ENCODE data around the gene KIF1B.
"Not testable (repeated sequence)": the region's sequence is repeated elsewhere in the genome, so short reads cannot be mapped to it uniquely, and the experiment has no call there.

Gene KIF1B

DNA sequence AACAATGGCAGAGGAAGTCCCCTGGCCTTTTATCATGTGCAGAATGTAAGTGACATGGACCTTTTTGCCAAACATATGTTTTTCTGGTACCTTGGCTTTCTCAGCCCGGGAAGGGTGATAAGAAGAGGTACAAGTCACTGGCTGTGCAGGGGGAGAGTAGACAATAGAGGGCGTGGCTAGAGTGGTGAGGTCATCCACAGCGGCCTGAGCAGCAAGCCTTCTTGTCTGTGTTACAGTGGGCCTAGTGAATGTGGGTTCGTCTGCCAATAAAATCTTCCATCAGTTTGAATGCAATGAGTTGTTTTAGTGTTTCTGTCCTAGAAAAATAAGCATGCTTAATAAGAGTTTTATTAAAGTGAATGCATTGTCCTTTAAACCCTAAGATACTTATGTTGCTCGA is 129.4 kb downstream of the KIF1B start:
- Histone ChIP-seq H3K4me2 (ENCODE audit: low read length) (no peak overlapping the region), H3K4me3 (ENCODE audit: low read length) (no peak overlapping the region), H3K9me3 (replicated peaks; ENCODE audit: low read length) (no peaks in the 10 kb centered on the region), H3K36me3 (ENCODE audit: insufficient read depth, low read length) (peaks cover 44% of the 10 kb centered on the region), H3K9ac (ENCODE audit: low read depth, low read length) (no peak overlapping the region), H3K4me1 (ENCODE audit: control insufficient read depth, insufficient read depth, low read length) (no peaks in the 10 kb centered on the region), H3K27me3 (ENCODE audit: control insufficient read depth, insufficient read depth, low read length) (no peaks in the 10 kb centered on the region)

DNA sequence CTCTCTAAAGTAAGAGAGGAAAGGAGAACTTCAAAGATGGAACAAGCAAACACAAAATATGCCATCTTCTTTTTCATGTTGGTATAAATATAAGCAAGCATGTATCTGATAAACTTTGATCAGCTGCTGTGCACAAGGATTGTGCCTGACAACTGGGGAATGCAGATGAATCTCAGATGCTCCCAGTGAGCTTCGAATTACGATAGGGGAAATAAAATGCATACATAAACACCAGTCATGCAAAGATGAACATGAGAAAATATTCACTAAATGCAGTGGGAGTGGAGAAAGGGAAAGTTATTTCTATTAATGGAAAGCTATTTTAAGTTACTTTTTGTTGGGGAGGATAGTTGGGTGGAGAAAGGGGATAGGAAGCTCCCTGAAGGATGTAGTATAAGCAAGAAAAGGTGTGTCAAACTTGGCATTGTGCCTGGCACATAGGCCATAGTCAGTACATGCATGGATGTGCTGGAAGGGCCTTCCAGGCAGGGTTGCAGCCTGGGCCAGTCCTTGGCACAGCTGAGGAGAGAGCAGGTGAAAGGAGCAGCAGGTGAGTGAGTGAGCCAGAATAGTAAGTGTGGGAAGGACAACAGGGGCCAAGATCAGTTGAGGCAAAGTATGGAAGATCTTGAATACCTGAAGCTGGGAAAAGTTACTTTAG is 130.7 kb downstream of the KIF1B start:
- Histone ChIP-seq H3K27me3 (ENCODE audit: control insufficient read depth, insufficient read depth, low read length) (no peaks in the 10 kb centered on the region), H3K9me3 (replicated peaks; ENCODE audit: low read length) (no peaks in the 10 kb centered on the region), H3K36me3 (ENCODE audit: insufficient read depth, low read length) (peaks cover 41% of the 10 kb centered on the region), H3K4me2 (ENCODE audit: low read length) (no peak overlapping the region), H3K4me1 (ENCODE audit: control insufficient read depth, insufficient read depth, low read length) (no peaks in the 10 kb centered on the region), H3K4me3 (ENCODE audit: low read length) (no peak overlapping the region), H3K9ac (ENCODE audit: low read depth, low read length) (no peak overlapping the region)

DNA sequence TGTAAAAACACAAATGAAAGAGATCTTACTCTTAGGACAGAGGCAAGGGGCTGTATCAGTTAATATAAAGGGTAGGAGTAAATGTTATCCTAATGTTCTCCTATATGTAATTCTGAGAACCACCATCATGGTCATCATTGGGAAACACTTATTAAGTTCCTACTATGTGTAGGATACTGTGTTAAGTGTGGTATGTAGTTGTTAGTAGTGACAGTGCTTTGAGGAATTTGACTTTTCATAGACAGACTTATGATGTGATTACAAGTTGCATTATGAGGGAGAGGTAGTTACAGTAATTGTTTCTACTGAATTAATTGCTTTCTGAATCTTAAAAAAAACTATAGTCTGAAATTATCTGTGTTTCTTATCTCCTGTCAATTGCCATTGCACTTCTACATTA is 136.7 kb downstream of the KIF1B start:
- Histone ChIP-seq H3K27me3 (ENCODE audit: control insufficient read depth, insufficient read depth, low read length) (no peaks in the 10 kb centered on the region), H3K4me1 (ENCODE audit: control insufficient read depth, insufficient read depth, low read length) (no peaks in the 10 kb centered on the region), H3K4me3 (ENCODE audit: low read length) (no peak overlapping the region), H3K9me3 (replicated peaks; ENCODE audit: low read length) (no peaks in the 10 kb centered on the region), H3K36me3 (ENCODE audit: insufficient read depth, low read length) (peaks cover 23% of the 10 kb centered on the region), H3K4me2 (ENCODE audit: low read length) (no peak overlapping the region), H3K9ac (ENCODE audit: low read depth, low read length) (no peak overlapping the region)

DNA sequence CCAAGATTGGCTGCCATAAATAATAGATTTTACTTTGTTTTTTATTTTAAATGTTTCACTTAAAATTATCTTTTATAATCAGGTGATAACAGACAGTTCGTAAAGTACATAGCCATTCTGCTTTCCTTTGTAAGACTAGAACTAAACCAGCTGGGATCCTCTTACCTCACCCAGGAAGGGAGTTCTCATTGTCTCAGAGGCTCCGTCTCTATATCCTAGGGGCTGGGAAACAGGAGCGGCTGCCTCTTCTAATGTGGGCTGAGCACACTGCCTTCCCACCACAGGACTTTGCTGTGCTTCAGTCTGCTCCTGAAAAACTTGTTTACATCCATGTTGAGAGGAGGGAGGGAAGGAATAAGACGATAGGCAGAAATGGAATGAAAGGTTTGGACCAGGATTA is 142.9 kb downstream of the KIF1B start:
- Histone ChIP-seq H3K36me3 (ENCODE audit: insufficient read depth, low read length) (peaks cover 16% of the 10 kb centered on the region), H3K4me2 (ENCODE audit: low read length) (no peak overlapping the region), H3K9me3 (replicated peaks; ENCODE audit: low read length) (no peaks in the 10 kb centered on the region), H3K9ac (ENCODE audit: low read depth, low read length) (no peak overlapping the region), H3K4me1 (ENCODE audit: control insufficient read depth, insufficient read depth, low read length) (no peaks in the 10 kb centered on the region), H3K27me3 (ENCODE audit: control insufficient read depth, insufficient read depth, low read length) (no peaks in the 10 kb centered on the region), H3K4me3 (ENCODE audit: low read length) (no peak overlapping the region)

DNA sequence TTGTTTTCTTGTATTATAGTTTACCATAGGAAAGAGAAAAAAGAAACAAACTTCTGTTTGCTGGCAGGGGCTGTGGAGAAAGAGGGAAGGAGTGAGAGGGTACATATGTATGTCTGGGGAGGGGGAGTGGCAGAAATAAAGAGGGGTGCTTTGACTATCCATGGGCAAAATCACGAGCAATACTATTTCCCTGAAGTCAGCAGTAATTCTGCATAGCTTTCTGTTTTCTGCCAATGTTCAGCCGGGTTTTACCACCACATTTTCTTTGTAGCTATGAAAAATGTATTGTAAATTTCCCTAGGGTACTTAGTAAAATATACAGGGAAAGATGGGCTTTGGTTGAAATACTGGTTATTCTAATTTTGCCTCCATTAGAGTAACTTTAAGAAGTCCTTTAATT is 143.3 kb downstream of the KIF1B start:
- Histone ChIP-seq H3K9me3 (replicated peaks; ENCODE audit: low read length) (no peaks in the 10 kb centered on the region), H3K4me1 (ENCODE audit: control insufficient read depth, insufficient read depth, low read length) (no peaks in the 10 kb centered on the region), H3K27me3 (ENCODE audit: control insufficient read depth, insufficient read depth, low read length) (no peaks in the 10 kb centered on the region), H3K4me3 (ENCODE audit: low read length) (no peak overlapping the region), H3K4me2 (ENCODE audit: low read length) (no peak overlapping the region), H3K9ac (ENCODE audit: low read depth, low read length) (no peak overlapping the region), H3K36me3 (ENCODE audit: insufficient read depth, low read length) (peaks cover 12% of the 10 kb centered on the region)

DNA sequence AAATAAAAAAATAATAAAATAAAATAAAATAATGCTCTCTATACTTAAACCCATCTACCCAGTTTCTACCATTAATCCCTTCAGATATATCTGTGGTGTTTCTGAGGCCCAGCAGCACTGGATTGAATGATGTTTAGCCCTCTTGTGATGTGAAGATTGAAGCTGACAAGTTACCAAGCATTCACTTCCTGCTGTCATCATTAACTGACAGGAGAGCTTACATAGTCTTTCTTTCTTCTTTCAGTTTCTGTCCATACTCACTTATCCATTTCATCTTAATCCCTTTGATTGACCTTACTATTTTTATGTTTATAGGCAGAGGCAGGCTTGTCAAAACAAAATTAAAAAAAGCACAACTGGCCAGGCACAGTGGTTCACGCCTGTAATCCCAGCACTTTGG is 149.7 kb downstream of the KIF1B start:
- Histone ChIP-seq H3K27me3 (ENCODE audit: control insufficient read depth, insufficient read depth, low read length) (no peaks in the 10 kb centered on the region), H3K4me3 (ENCODE audit: low read length) (no peak overlapping the region), H3K4me1 (ENCODE audit: control insufficient read depth, insufficient read depth, low read length) (no peaks in the 10 kb centered on the region), H3K9me3 (replicated peaks; ENCODE audit: low read length) (no peaks in the 10 kb centered on the region), H3K36me3 (ENCODE audit: insufficient read depth, low read length) (peaks cover 11% of the 10 kb centered on the region), H3K9ac (ENCODE audit: low read depth, low read length) (no peak overlapping the region), H3K4me2 (ENCODE audit: low read length) (no peak overlapping the region)

DNA sequence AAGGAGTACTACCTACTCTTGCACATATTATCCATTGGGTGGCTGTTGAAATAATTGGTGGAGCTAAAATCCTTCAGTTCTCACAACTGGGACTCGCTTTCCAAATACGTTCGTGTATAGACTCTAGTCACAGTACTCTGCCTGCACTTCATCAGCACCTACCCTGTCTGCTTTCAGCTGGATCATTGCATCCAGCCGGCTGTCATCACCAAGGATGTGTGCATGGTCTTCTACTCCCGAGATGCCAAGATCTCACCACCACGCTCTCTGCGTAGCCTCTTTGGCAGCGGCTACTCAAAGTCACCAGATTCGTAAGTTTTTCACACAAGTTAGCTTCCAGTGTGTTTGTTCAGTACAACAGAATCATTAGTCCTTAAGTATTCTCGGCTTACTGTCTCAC is 151.1 kb downstream of the KIF1B start:
- Histone ChIP-seq H3K4me1 (ENCODE audit: control insufficient read depth, insufficient read depth, low read length) (no peaks in the 10 kb centered on the region), H3K9me3 (replicated peaks; ENCODE audit: low read length) (no peaks in the 10 kb centered on the region), H3K27me3 (ENCODE audit: control insufficient read depth, insufficient read depth, low read length) (no peaks in the 10 kb centered on the region), H3K36me3 (ENCODE audit: insufficient read depth, low read length) (peaks cover 21% of the 10 kb centered on the region), H3K4me2 (ENCODE audit: low read length) (no peak overlapping the region), H3K9ac (ENCODE audit: low read depth, low read length) (no peak overlapping the region), H3K4me3 (ENCODE audit: low read length) (no peak overlapping the region)

DNA sequence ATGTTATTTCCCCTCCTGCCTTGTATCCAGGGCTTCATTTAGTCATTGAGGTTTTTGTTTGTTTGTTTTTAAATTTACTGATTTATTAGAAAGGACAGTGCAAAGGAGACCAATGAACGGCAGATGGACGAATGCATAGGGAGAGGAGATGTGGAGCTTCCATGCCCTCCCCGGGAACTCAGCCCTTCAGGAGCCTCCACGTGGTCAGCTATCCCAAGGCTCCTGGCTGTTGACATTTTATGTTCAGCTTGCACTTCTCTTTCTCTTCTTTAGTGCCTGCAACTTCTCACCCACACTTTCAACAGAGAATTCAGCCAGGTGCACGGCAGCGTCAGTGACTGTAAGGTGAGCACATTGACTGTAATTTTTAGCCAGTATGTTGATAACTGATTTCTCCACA is 157.8 kb downstream of the KIF1B start:
- Histone ChIP-seq H3K27me3 (ENCODE audit: control insufficient read depth, insufficient read depth, low read length) (no peaks in the 10 kb centered on the region), H3K9me3 (replicated peaks; ENCODE audit: low read length) (no peaks in the 10 kb centered on the region), H3K9ac (ENCODE audit: low read depth, low read length) (no peak overlapping the region), H3K4me1 (ENCODE audit: control insufficient read depth, insufficient read depth, low read length) (no peaks in the 10 kb centered on the region), H3K36me3 (ENCODE audit: insufficient read depth, low read length) (peaks cover 36% of the 10 kb centered on the region), H3K4me2 (ENCODE audit: low read length) (no peak overlapping the region), H3K4me3 (ENCODE audit: low read length) (no peak overlapping the region)

DNA sequence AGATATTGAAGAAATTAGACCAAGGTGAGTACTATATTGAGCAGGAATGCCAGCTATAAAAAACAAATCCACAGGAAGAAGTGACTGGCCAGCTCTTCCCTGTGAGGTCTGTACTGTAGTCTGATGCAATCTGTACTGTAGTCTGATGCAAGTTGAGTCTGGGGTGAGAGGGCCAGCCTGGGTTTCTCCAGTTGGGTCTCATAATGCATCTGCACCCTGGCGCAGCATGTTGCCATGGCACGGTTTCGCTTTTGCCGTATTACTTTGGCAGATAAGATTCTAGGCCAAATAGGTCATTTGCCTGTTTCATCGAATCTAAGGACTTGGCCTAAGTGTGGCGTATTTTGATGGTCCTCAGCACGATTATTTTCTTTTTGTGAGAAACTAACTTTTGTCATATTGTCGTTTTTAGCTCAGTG is 164.1 kb downstream of the KIF1B start:
- Histone ChIP-seq H3K9ac (ENCODE audit: low read depth, low read length) (no peak overlapping the region), H3K4me1 (ENCODE audit: control insufficient read depth, insufficient read depth, low read length) (no peaks in the 10 kb centered on the region), H3K36me3 (ENCODE audit: insufficient read depth, low read length) (peaks cover 46% of the 10 kb centered on the region), H3K4me2 (ENCODE audit: low read length) (no peak overlapping the region), H3K9me3 (replicated peaks; ENCODE audit: low read length) (no peaks in the 10 kb centered on the region), H3K27me3 (ENCODE audit: control insufficient read depth, insufficient read depth, low read length) (no peaks in the 10 kb centered on the region), H3K4me3 (ENCODE audit: low read length) (no peak overlapping the region)

DNA sequence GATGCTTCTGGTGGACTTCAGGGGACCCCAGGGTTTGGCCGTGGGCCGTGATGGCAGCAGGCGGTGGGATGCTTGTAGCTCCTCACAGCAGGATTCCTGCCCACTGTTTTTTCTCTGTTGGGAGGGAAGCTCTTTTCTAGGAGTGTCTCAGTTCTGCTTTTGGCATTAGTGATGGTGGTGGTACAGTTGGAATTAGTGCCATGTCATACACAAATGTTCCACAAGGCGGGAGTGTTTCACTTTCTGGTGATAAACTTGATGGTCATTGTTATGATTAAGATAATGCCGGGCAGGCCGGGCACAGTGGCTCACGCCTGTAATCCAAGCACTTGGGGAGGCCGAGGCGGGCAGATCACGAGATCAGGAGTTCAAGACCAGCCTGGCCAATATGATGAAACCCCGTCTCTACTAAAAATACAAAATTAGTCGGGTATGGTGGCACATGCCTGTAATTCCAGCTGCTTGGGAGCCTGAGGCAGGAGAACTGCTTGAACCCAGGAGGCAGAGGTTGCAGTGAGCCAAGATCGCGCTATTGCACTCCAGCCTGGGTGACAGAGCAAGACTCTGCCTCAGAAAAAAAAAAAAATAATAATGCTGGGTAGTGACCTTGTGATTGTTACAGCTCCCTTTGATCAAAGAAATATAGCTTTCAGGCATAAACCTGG is 167.1 kb downstream of the KIF1B start:
- not testable (repeated sequence) for H3K9ac ChIP-seq (ENCODE audit: low read depth, low read length); H3K4me3 ChIP-seq (ENCODE audit: low read length); H3K27me3 ChIP-seq (ENCODE audit: control insufficient read depth, insufficient read depth, low read length); H3K9me3 ChIP-seq (replicated peaks; ENCODE audit: low read length); H3K4me2 ChIP-seq (ENCODE audit: low read length)
- peaks cover 36% of the 10 kb centered on the region for H3K36me3 ChIP-seq (ENCODE audit: insufficient read depth, low read length)
- peaks cover 14% of the 10 kb centered on the region for H3K4me1 ChIP-seq (ENCODE audit: control insufficient read depth, insufficient read depth, low read length)

DNA sequence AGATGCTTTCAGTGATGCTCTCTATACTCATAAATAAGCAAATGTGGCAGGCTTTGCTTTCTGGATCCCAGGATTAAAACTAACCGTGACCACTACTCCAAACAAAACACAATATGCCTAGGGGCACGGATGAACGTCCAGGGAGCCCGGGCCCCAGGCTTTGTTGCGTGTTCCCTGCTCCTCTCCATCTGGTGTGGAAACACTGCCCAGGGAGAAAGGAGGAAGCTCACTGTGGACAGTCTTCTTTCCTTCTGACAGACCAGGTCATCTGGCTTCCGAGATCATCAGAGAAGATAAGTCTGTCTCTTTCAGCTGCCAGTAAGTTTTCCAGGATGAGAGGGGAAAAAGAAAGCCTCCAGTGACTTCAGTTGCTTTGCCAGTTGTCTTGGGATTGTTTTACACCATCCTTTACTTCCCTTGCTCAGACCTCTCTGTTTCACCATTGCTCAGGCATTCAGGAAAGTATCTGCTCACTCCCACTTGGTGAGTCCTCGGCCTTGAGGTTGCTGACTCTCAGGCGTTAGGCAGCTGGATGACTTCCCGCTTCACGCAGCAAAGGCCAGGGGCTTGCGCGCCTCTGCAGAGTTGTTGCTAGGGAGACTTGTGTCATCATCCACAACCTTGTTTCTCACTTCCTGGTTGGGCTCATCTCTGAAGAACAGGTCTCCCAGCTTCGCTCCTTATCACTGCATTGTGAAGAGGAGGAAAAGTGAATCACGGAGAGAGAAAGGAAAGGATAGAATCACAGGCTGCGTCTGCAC is 167.9 kb downstream of the KIF1B start:
- H3K36me3 ChIP-seq (ENCODE audit: insufficient read depth, low read length) = peaks cover 36% of the 10 kb centered on the region
- H3K4me1 ChIP-seq (ENCODE audit: control insufficient read depth, insufficient read depth, low read length) = peaks cover 14% of the 10 kb centered on the region
- H3K4me3 ChIP-seq (ENCODE audit: low read length) = no peak overlapping the region
- no peaks in the 10 kb centered on the region for H3K27me3 ChIP-seq (ENCODE audit: control insufficient read depth, insufficient read depth, low read length)
- no peaks in the 10 kb centered on the region for H3K9me3 ChIP-seq (replicated peaks; ENCODE audit: low read length)
- no peak overlapping the region for H3K9ac ChIP-seq (ENCODE audit: low read depth, low read length)
- no peak overlapping the region for H3K4me2 ChIP-seq (ENCODE audit: low read length)

All from skeletal muscle satellite cell (primary cell).